GM10248 (cell line): ENCODE results near the gene RALGPS1.

Source experiments
- CTCF ChIA-PET: fragments of 300-600 bp; sonication (Branson Sonifier 250); formaldehyde crosslinking; extraction: SDS; loops from one replicate; lab custom pipeline; 2021; ENCODE audit warnings: antibody characterized with exemption; lab: Yijun Ruan, JAX
- POLR2A ChIA-PET: fragments of 350-650 bp; sonication (Branson Sonifier 250); formaldehyde crosslinking; extraction: SDS; loops from one replicate; lab custom pipeline; 2020; ENCODE audit warnings: antibody characterized with exemption; lab: Yijun Ruan, JAX
- DNase-seq: peaks from one replicate; pipeline ENCODE4 v3.0.0; 2012; ENCODE audit errors: extremely low spot score
- TF ChIP-seq, protein P1 (sequence below): IDR thresholded peaks from 2 replicates; pipeline ENCODE4 v1.5.1; 2012; ENCODE audit warnings: mild to moderate bottlenecking, low read depth; ENCODE audit errors: extremely low read depth, missing control alignments, control extremely low read depth

The RALGPS1 gene

DNA sequence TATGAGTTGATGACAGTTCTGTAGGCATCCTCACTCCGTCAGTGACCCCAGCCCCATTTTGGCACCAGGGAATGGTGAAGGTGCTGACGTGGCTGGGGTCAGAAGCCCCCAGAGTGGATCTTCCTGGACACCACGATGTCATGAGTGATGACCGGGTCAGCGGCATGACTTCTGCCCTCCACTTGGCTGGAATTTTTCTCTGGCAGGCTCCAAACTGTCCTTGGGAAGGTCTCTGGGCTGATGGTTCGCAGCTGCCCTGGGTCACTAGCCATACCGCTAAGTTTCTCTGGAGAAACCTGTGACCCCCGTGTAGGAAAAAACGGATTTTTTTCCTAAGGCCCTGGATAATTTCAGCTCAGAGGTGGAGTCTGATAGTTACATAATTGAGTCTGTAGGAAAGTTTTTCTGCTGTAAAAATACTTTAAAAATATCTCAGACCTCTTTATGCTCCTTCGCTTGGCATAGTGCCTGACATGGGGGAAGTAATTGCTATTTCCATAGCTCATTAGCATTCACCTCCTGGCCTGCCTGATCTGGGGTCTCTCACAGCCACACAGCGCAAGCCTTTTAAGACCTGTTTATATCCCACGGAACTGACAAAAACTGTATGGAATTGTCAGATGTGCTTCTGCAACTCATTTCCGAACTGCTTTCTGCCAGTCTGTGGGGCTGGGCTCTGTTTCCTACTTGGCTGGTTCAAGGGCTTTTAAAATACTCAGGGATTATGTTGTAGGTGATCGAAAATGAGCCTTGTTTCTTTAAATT lies 138.7 kb downstream of the RALGPS1 start:
- POLR2A ChIA-PET = no interaction called here
- CTCF ChIA-PET = interaction anchor here (1.1 kb wide), 1 partner anchor 15 kb away, joined by 3 read pairs; no protein-coding TSS in a partner anchor
- no peak for DNase-seq
- TF ChIP-seq, protein P1, sequence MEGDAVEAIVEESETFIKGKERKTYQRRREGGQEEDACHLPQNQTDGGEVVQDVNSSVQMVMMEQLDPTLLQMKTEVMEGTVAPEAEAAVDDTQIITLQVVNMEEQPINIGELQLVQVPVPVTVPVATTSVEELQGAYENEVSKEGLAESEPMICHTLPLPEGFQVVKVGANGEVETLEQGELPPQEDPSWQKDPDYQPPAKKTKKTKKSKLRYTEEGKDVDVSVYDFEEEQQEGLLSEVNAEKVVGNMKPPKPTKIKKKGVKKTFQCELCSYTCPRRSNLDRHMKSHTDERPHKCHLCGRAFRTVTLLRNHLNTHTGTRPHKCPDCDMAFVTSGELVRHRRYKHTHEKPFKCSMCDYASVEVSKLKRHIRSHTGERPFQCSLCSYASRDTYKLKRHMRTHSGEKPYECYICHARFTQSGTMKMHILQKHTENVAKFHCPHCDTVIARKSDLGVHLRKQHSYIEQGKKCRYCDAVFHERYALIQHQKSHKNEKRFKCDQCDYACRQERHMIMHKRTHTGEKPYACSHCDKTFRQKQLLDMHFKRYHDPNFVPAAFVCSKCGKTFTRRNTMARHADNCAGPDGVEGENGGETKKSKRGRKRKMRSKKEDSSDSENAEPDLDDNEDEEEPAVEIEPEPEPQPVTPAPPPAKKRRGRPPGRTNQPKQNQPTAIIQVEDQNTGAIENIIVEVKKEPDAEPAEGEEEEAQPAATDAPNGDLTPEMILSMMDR = no peak

DNA sequence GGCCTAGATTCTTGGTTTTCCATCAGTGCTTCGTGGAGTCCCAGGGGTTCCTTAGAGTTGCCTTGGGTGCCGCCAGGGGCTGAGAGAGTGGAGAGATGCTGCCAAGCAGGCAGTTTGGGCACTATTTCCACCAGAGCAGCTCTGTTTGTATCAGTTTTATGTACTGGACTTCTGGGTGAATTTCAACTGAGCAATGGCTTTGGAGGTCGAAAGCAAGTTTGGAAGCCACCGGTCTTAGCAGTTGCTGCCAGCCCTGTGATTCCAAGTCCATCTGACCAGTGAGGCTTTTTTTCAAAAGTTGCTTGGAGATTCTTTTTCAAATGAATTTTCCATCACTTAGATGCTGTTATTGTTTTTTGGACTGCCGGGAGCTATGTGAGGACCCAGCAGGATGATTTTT lies 139.4 kb downstream of the RALGPS1 start:
- TF ChIP-seq, protein P1 = no peak
- ChIA-PET POLR2A (no interaction called here), CTCF (interaction anchor here (1.1 kb wide), 1 partner anchor 16 kb away, joined by 3 read pairs; no protein-coding TSS in a partner anchor)
- DNase-seq = no peak

DNA sequence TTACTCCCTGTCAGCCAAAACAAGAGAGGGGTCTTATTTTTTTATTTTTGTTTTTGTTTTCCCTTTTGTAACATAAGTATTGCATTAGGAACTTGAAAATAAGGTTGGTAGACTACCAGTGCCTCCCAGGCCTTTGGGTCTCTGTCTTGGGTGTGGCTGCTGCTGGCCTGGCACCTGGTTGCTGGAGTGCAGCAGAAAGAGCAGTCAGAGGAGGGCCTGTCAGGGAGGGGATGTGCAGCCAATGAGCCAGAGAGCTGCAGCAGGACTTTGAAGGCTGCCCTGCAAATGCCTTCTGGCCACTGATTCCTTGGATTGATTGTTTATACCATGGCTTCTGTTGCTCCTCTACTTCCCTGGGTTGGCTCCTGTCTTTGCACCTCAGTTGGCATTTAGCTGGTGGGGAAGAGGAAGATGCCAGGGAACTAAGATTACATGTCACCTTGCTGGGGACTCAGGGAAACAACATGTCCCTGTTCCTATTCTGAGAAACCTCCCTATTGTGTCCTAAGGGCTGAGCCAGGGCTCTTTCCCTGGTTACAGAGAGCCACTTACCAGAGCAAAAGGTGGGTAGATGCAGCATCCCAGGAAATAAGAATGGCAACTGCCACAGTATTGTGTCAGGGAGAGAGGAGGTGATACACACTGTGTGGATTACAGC lies 141.3 kb downstream of the RALGPS1 start:
- ChIA-PET CTCF (interaction anchor here (0.9 kb wide), 1 partner anchor 48 kb away, joined by 3 read pairs; no protein-coding TSS in a partner anchor), POLR2A (no interaction called here)
- TF ChIP-seq, protein P1 = no peak
- no peak for DNase-seq

DNA sequence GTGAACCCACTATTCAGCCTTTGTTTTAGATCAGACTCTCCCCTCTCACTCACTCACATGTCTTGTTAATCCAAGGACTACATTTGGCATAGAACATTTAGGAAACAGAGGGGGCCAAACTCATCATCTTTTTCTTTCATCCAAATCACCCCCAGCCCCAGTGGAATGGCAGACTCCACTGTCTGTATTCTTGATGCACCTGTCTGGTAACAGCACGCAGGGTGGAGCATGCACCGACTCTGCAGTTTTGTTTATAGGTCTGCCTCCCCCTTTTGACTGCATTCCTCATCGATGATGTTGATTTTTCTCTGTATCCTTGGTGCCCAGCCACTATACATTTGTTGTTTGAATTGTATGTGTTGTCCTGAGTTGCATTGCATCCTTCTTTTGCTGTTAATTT lies 141.9 kb downstream of the RALGPS1 start:
- DNase-seq = no peak
- TF ChIP-seq, protein P1 = no peak
- POLR2A ChIA-PET = no interaction called here
- CTCF ChIA-PET = interaction anchor here (0.9 kb wide), 1 partner anchor 47 kb away, joined by 3 read pairs; no protein-coding TSS in a partner anchor

DNA sequence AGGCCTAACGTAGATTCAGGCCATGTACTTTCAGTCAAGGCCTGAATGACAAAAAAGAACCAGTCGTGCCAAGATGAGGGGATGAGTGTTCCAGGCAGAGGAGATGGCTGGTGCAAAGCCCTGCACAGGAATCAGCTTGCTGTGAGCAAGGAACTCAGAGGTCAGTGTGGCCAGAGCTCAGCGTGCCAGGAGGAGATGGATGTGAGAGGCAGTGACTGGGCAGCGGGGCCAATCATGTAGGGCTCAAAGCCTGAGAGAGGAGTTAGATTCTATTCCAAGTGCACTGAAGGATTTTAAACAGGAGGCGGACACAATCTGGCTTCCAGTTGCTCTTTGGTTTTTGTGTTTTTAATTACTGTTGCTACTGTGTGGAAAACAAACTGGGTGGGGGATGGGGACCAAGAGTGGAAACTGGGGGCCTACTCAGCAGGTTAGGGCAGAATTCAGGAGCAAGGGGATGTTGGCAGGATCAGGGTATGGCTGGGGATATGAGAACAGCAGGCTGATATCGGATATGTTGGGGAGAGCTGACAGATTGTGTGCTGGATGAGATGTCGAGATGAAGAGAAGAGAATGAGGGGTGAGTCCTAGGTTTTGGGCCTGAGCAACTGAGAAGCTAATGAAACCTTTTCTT lies 143.5 kb downstream of the RALGPS1 start:
- no peak for DNase-seq
- CTCF ChIA-PET = interaction anchor here (1.0 to 2.9 kb wide), 4 partner anchors 9 to 96 kb away, joined by 3 to 11 read pairs (median 4); no protein-coding TSS in a partner anchor
- TF ChIP-seq, protein P1 = no peak
- POLR2A ChIA-PET = no interaction called here

DNA sequence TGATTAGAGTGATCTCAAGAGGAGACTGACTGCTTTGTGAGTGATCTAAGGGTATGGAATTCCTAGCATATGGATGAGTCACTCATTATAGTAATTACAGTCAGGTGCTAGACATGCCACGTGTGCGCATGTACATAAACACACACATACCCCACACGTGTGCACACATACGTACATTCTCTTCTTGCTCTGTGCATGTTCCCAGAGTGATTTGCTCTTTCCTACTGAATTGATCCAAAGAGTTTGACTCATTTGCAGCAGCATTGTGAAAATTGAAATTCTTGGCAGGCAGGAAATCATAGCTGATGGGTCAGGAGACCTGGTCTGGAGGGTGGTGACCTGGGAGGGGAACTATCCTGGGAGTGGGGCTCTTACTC lies 144.1 kb downstream of the RALGPS1 start:
- ChIA-PET POLR2A (no interaction called here), CTCF (interaction anchor here (1.3 to 2.9 kb wide), 4 partner anchors 9 to 96 kb away, joined by 3 to 11 read pairs (median 4); no protein-coding TSS in a partner anchor)
- DNase-seq = no peak
- TF ChIP-seq, protein P1 = no peak
